HG03159 (cell line): ENCODE results near the gene DERL3.

Experiments used
- ATAC-seq: cut with Tn5 transposase; IDR thresholded peaks from one replicate; pipeline ENCODE4 v1.9.1; 2021; ENCODE audit warnings: mild to moderate bottlenecking, moderate library complexity; ENCODE audit not compliant: unreplicated experiment

The DERL3 gene

GRCh38 chr22:23847991-23848864, 9.4 kb upstream of the DERL3 start:
- ATAC-seq, result no peak

GRCh38 chr22:23847310-23847920, 8.6 kb upstream of the DERL3 start:
- ATAC-seq, result no peak

- no peak for ATAC-seq
Measured at GRCh38 chr22:23846081-23846469, 7.3 kb upstream of the DERL3 start.

- no peak for ATAC-seq
Measured at GRCh38 chr22:23845265-23846080, 6.7 kb upstream of the DERL3 start.

GRCh38 chr22:23844739-23845202, 6.0 kb upstream of the DERL3 start:
- no peak for ATAC-seq

- no peak for ATAC-seq
Measured at GRCh38 chr22:23842599-23842998, 3.8 kb upstream of the DERL3 start.

GRCh38 chr22:23841736-23842445, 3.1 kb upstream of the DERL3 start:
- ATAC-seq, result no peak

GRCh38 chr22:23841292-23841691, 2.5 kb upstream of the DERL3 start:
- ATAC-seq, result no peak

GRCh38 chr22:23840026-23840425, 1.2 kb upstream of the DERL3 start:
- no peak for ATAC-seq

GRCh38 chr22:23837911-23838680, 710 bp downstream of the DERL3 start:
- peak; percentile 17 for ATAC-seq

- ATAC-seq, result no peak
Measured at GRCh38 chr22:23837496-23837859, 1.3 kb downstream of the DERL3 start.

- no peak for ATAC-seq
Measured at GRCh38 chr22:23836692-23837495, 1.9 kb downstream of the DERL3 start.

GRCh38 chr22:23836281-23836680, 2.5 kb downstream of the DERL3 start:
- no peak for ATAC-seq

- no peak for ATAC-seq
Measured at GRCh38 chr22:23835484-23836144, 3.2 kb downstream of the DERL3 start.

- ATAC-seq, result no peak
Measured at GRCh38 chr22:23834793-23835483, 3.9 kb downstream of the DERL3 start.

- ATAC-seq, result no peak
Measured at GRCh38 chr22:23834406-23834792, 4.4 kb downstream of the DERL3 start.

- ATAC-seq, result no peak
Measured at GRCh38 chr22:23833911-23834317, 4.9 kb downstream of the DERL3 start.
